Vagina (tissue), 2 donors: ENCODE data around the gene PTPRCAP.

Source experiments
- POLR2A ChIP-seq, 2 donors: fragments of 450-650 bp; IDR thresholded peaks; one replicate each; pipeline ENCODE4 v1.6.1; 2017; ENCODE audit warnings: antibody characterized with exemption in 2 of 2, mild to moderate bottlenecking in 2 of 2, moderate library complexity in 2 of 2
- POLR2AphosphoS5 ChIP-seq, 2 donors: sonication (generic); formaldehyde crosslinking; IDR thresholded peaks; one replicate each; pipeline ENCODE4 v1.9.0; 2017; ENCODE audit warnings: antibody characterized with exemption in 2 of 2, mild to moderate bottlenecking in 2 of 2, low read depth in 1 of 2; ENCODE audit not compliant: insufficient read depth in 1 of 2
- TF ChIP-seq, protein P1 (sequence below), 3 experiments: fragments of 450-650 bp in 2 of 3; fragments of 200-600 bp in 1 of 3; sonication (generic) in 1 of 3; IDR thresholded peaks; one replicate each; pipeline ENCODE4 v1.5.1; 2017 to 2019; ENCODE audit warnings: antibody characterized with exemption in 3 of 3, mild to moderate bottlenecking in 2 of 3, moderate library complexity in 2 of 3

DNA sequence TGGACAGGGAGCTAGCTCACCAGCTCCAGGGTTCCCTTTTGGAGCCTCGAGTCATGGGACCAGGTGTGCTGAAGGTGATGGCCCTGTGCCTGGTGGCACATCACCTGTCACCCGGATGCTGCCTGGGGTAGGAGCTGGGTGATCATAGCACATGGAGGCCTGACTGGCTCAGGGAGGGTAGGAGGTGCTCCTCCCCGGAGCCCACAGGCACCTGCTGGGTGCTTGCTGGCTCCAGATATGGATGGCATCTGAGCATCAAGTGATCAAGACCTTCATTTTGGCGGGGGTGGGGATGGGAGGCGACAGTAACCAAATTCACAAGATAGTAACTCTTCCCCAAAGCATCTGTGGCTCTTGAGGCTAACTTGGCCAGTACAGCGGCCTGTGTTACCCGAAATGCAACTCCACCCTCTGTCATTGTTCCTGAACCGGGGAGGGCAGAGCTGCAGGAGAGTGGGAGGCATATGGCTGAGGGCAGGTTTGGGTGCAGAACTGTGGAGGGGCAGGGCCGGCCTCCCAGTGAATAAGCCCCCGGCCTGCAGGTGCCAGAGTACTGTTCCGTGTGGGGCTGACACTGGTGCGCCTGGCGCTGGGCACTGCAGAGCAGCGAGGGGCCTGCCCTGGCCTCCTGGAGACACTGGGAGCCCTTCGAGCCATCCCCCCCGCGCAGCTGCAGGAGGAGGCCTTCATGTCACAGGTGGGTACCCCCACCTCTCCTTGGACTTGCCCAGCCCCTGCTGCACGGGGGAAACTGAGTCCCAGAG lies 28.9 kb downstream of the PTPRCAP start:
- TF ChIP-seq, protein P1, sequence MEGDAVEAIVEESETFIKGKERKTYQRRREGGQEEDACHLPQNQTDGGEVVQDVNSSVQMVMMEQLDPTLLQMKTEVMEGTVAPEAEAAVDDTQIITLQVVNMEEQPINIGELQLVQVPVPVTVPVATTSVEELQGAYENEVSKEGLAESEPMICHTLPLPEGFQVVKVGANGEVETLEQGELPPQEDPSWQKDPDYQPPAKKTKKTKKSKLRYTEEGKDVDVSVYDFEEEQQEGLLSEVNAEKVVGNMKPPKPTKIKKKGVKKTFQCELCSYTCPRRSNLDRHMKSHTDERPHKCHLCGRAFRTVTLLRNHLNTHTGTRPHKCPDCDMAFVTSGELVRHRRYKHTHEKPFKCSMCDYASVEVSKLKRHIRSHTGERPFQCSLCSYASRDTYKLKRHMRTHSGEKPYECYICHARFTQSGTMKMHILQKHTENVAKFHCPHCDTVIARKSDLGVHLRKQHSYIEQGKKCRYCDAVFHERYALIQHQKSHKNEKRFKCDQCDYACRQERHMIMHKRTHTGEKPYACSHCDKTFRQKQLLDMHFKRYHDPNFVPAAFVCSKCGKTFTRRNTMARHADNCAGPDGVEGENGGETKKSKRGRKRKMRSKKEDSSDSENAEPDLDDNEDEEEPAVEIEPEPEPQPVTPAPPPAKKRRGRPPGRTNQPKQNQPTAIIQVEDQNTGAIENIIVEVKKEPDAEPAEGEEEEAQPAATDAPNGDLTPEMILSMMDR (IDR thresholded peaks at IDR 0.05), result no peak
- TF ChIP-seq POLR2AphosphoS5 (IDR thresholded peaks at IDR 0.05; ENCODE audit: insufficient read depth in 1 of 2, low read depth in 1 of 2) (no peak), POLR2A (IDR thresholded peaks at IDR 0.05) (no peak)
